H1 (cell line): ENCODE data around the gene SPPL3. TPM values are rescaled to one million over a fixed set of nuclear protein-coding genes. Genes with fewer than 3 reads are reported as not detected.

ENCODE experiments used
- ATF2 ChIP-seq: IDR thresholded peaks from 2 replicates; pipeline ENCODE4 v1.6.1; 2012; ENCODE audit warnings: low read length, inconsistent platforms
- BCL11A ChIP-seq, 2 experiments: IDR thresholded peaks; one replicate each; pipeline ENCODE4 v1.6.1; 2011; ENCODE audit warnings: low read depth in 2 of 2, low read length in 2 of 2, mild to moderate bottlenecking in 2 of 2
- CBX8 ChIP-seq: fragments of 300-800, 300-1000 bp; sonication (generic); IDR thresholded peaks from 2 replicates; pipeline ENCODE4 v1.7.1; 2016; ENCODE audit warnings: low read depth, low read length, borderline replicate concordance
- CHD1 ChIP-seq: IDR thresholded peaks from 2 replicates; pipeline ENCODE4 v1.6.1; 2012; ENCODE audit warnings: low read depth, low read length, improper control_type of control experiment
- CREB1 ChIP-seq: IDR thresholded peaks from 2 replicates; pipeline ENCODE4 v1.6.1; 2012; ENCODE audit warnings: inconsistent platforms
- E2F6 ChIP-seq: IDR thresholded peaks from 2 replicates; pipeline ENCODE4 v1.6.1; 2012; ENCODE audit warnings: inconsistent platforms
- GTF2F1 ChIP-seq: IDR thresholded peaks from 2 replicates; pipeline ENCODE4 v1.6.1; 2012; ENCODE audit warnings: low read depth, low read length, improper control_type of control experiment, borderline replicate concordance
- HDAC6 ChIP-seq: IDR thresholded peaks from one replicate; pipeline ENCODE4 v1.7.1; 2012; ENCODE audit warnings: low read depth, mild to moderate bottlenecking, inconsistent platforms, low read length, moderate library complexity
- JUN ChIP-seq: IDR thresholded peaks from 2 replicates; pipeline ENCODE4 v1.6.1; 2011; ENCODE audit warnings: low read depth, mild to moderate bottlenecking, improper control_type of control experiment, low read length
- KDM5A ChIP-seq: fragments of 200-600 bp; IDR thresholded peaks from 2 replicates; pipeline ENCODE4 v1.7.1; 2012; ENCODE audit warnings: mild to moderate bottlenecking, low read length, inconsistent platforms, mixed read lengths
- NANOG ChIP-seq: IDR thresholded peaks from 2 replicates; pipeline ENCODE4 v1.6.1; 2011; ENCODE audit warnings: low read length, low read depth, mild to moderate bottlenecking, inconsistent platforms; ENCODE audit not compliant: insufficient read depth, poor library complexity, severe bottlenecking
- POLR2A ChIP-seq, 2 experiments: IDR thresholded peaks; 1 replicate in 1 of 2; 2 replicates in 1 of 2; pipeline ENCODE4 v1.6.1; 2011; ENCODE audit warnings: low read depth in 2 of 2, low read length in 2 of 2, mild to moderate bottlenecking in 2 of 2; ENCODE audit errors: control extremely low read depth in 1 of 2
- RBBP5 ChIP-seq: IDR thresholded peaks from 2 replicates; pipeline ENCODE4 v1.7.1; 2012; ENCODE audit warnings: low read depth, mild to moderate bottlenecking, inconsistent platforms, low read length, moderate library complexity, borderline replicate concordance
- SIX5 ChIP-seq: IDR thresholded peaks from 2 replicates; pipeline ENCODE4 v1.6.1; 2011; ENCODE audit warnings: mild to moderate bottlenecking, low read depth, low read length
- SP1 ChIP-seq: IDR thresholded peaks from 2 replicates; pipeline ENCODE4 v1.6.1; 2011; ENCODE audit warnings: low read depth, low read length
- SP4 ChIP-seq: IDR thresholded peaks from 2 replicates; pipeline ENCODE4 v1.6.1; 2012; ENCODE audit warnings: low read length, inconsistent platforms
- TEAD4 ChIP-seq: IDR thresholded peaks from 2 replicates; pipeline ENCODE4 v1.6.1; 2012; ENCODE audit warnings: low read depth, low read length, inconsistent platforms, mixed read lengths
- USF2 ChIP-seq: IDR thresholded peaks from 2 replicates; pipeline ENCODE4 v1.6.1; 2011; ENCODE audit warnings: low read length, improper control_type of control experiment
- polyA plus RNA-seq, 7 experiments: library from polyadenylated mRNA; depleted of rRNA in 3 of 7; stranded (reverse) in 5 of 7; unstranded in 2 of 7; fragments of >200 nt in 5 of 7; fragments of 200-250 nt in 2 of 7; gene quantifications; 1 replicate in 5 of 7; 2 replicates in 1 of 7; 4 replicates in 1 of 7; pipeline versions ENCODE4 v1.2.1 to v1.2.3, GENCODE V29; 2011 to 2013; ENCODE audit warnings: missing spikeins in 2 of 7, mixed read lengths in 2 of 7
- total RNA-seq: library from RNA; stranded (reverse); fragmentation: NEBNext Ultra II Directional; extraction: Animal tissue kit (Norgen Biotek cat#: 25700); gene quantifications from 2 replicates; pipeline ENCODE4 v1.2.1, GENCODE V29; 2021

SPPL3 gene
- total and polyA plus RNA-seq, 2 of the 8 experiments (the other 6 are each of a cell fraction or from before 2014, with no cell fraction given): 27.3 to 48.4 TPM

- TF ChIP-seq USF2: no peak
- 0 out of 2 replicates have a peak, but pooled peaks have one; percentile 11 for TF ChIP-seq CREB1
- no peak for TF ChIP-seq HDAC6
- no peak for TF ChIP-seq CHD1
- peak; percentile 79 for TF ChIP-seq SP1
- TF ChIP-seq JUN: 0 out of 2 replicates have a peak, but pooled peaks have one; percentile 37
- TF ChIP-seq CBX8: no peak
- TF ChIP-seq POLR2A (IDR thresholded peaks at IDR 0.05; ENCODE audit: control extremely low read depth in 1 of 2, low read depth in 2 of 2, low read length in 2 of 2): no peak; a peak in 1 of 3 replicates
- no peak for TF ChIP-seq E2F6
- peak; percentile 85 for TF ChIP-seq ATF2
- no peak for TF ChIP-seq SIX5
- TF ChIP-seq RBBP5: peak; percentile 100
- no peak for TF ChIP-seq BCL11A (IDR thresholded peaks at IDR 0.05; ENCODE audit: low read depth in 2 of 2, low read length in 2 of 2)
- no peak for TF ChIP-seq NANOG
- TF ChIP-seq TEAD4: peak; percentile 90
- no peak for TF ChIP-seq KDM5A
- no peak for TF ChIP-seq GTF2F1
- TF ChIP-seq SP4: no peak
These were observed 24.9 kb upstream of the SPPL3 start (continued) for GRCh38 chr12:120928864-120929652.
